T-helper 1 cell (primary cell): Measurements from ENCODE around the gene GNAZ.

Experiments used
- DNase-seq, 5 donors: peaks; one replicate each; pipeline ENCODE4 v3.0.0-alpha.2; 2012 to 2020

GNAZ gene

GRCh38 chr22:23094695-23095681 is 24.7 kb downstream of the GNAZ start:
- no peak for DNase-seq

GRCh38 chr22:23095733-23096342 is 25.5 kb downstream of the GNAZ start:
- DNase-seq = no peak

GRCh38 chr22:23097412-23098229 is 27.3 kb downstream of the GNAZ start:
- DNase-seq = no peak

GRCh38 chr22:23098230-23098705 is 27.9 kb downstream of the GNAZ start:
- DNase-seq = no peak

GRCh38 chr22:23098718-23099530 is 28.6 kb downstream of the GNAZ start:
- no peak for DNase-seq

GRCh38 chr22:23099531-23099804 is 29.1 kb downstream of the GNAZ start:
- DNase-seq = no peak

- no peak for DNase-seq
These were observed 29.9 kb downstream of the GNAZ start for GRCh38 chr22:23100124-23100801.

- no peak for DNase-seq
These were observed 31.2 kb downstream of the GNAZ start for GRCh38 chr22:23101524-23101923.

GRCh38 chr22:23102002-23102655 is 31.8 kb downstream of the GNAZ start:
- DNase-seq = no peak

GRCh38 chr22:23102776-23103175 is 32.5 kb downstream of the GNAZ start:
- DNase-seq = no peak

- no peak for DNase-seq
These were observed 33.1 kb downstream of the GNAZ start for GRCh38 chr22:23103199-23103954.

- no peak for DNase-seq
These were observed 34.1 kb downstream of the GNAZ start for GRCh38 chr22:23104187-23104971.

- DNase-seq = no peak
These were observed 35.0 kb downstream of the GNAZ start for GRCh38 chr22:23105304-23105703.

- DNase-seq = no peak
These were observed 35.6 kb downstream of the GNAZ start for GRCh38 chr22:23105919-23106318.

GRCh38 chr22:23106344-23106743 is 36.0 kb downstream of the GNAZ start:
- DNase-seq = no peak

GRCh38 chr22:23106906-23107367 is 36.6 kb downstream of the GNAZ start:
- no peak for DNase-seq

GRCh38 chr22:23107487-23108248 is 37.3 kb downstream of the GNAZ start:
- no peak for DNase-seq

- no peak for DNase-seq
These were observed 38.1 kb downstream of the GNAZ start for GRCh38 chr22:23108249-23109078.
